Measurements from ENCODE around the gene TSHZ2. TPM values are rescaled to one million over a fixed set of nuclear protein-coding genes. Genes with fewer than 3 reads are reported as not detected.

TSHZ2 gene
- total RNA-seq, 4 donors from 2014 or later = 28.6 to 40.1 (median 35.5) TPM

GRCh38 chr20:53287357-53288042 lies 315.3 kb downstream of the TSHZ2 start:
- no peak for TF ChIP-seq CTCF (IDR thresholded peaks at IDR 0.05; ENCODE audit: low read depth)

- TF ChIP-seq CTCF (IDR thresholded peaks at IDR 0.05; ENCODE audit: low read depth) = no peak
These were observed 319.4 kb downstream of the TSHZ2 start for GRCh38 chr20:53291548-53291947.

DNA sequence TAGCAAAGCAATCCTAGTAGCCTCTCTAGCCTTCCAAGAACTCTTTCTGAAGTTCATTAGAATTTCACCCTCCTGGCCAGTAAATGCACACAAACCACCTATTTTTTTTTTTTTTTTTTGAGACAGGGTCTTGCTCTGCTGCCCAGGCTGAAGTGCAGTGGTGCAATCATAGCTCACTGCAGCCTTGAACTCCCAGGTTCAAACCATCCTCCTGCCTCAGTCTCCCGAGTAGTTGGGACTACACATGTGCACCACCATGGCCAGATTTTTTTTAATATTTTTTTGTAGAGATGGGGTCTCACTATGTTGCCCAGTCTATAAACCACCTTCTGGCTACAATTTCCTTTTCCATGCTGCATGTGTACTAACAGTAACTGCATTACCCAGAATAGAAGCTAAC lies 320.2 kb downstream of the TSHZ2 start:
- TF ChIP-seq CTCF (IDR thresholded peaks at IDR 0.05; ENCODE audit: low read depth) = no peak

GRCh38 chr20:53294804-53295203 lies 322.6 kb downstream of the TSHZ2 start:
- no peak for TF ChIP-seq CTCF (IDR thresholded peaks at IDR 0.05; ENCODE audit: low read depth)

GRCh38 chr20:53296025-53296424 lies 323.9 kb downstream of the TSHZ2 start:
- TF ChIP-seq CTCF (IDR thresholded peaks at IDR 0.05; ENCODE audit: low read depth) = no peak

DNA sequence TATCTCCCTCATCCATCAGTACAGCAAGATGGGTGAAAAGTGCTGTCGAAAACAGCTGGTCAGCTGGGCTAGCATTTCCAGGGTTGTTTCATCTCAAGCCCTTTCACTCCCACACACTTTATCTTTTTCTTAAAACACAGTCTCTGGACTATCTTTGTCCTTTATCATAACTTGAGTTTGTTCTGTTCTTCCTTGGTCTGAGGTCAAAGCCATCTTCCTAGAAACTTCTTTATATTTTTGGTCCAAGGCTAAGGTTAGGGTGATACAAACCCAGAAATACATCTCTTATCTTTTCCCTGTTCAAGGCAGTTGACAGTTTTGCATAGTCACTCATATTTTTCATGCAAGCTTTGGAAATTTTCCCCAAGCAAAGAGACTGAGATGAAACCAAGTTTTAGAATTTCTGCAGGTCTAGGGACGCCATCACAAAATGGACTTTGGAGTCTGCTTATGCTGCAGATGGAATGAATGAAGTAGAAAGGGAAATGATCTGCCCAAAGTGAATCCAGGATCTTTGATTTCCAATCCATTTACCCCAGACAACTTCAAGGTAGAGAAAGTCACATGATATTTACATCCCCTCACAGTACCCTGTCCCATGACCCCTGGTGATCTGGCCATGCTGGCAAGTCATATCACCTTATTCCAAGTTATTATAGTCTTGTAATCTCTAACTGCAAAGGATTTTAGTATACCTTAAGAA lies 324.4 kb downstream of the TSHZ2 start:
- TF ChIP-seq CTCF (IDR thresholded peaks at IDR 0.05; ENCODE audit: low read depth) = no peak

DNA sequence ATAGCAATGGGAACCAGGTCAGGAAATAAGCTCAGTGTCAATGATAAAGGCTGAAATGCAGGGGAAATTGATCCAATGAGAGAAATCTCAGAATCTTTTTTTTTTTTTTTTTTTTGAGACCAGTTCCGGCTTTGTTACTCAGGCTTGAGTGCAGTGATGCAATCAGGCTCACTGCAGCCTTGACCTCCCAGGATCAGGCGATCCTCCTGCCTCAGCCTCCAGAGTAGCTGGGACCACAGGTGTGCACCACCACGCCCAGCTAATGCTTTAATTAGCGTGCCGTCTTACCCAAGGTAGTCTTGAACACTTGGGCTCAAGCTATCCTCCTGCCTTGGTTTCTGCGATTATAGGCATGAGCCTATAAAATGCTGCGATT lies 325.0 kb downstream of the TSHZ2 start:
- TF ChIP-seq CTCF (IDR thresholded peaks at IDR 0.05; ENCODE audit: low read depth) = no peak
